DMS53 treated with DMSO at 0.1 percent for 48 hours (cell line): ENCODE data around the gene C19orf81.

Experiments
- DNase-seq: peaks from one replicate; lab custom pipeline; 2025; ENCODE audit not compliant: unreplicated experiment; lab: John Stamatoyannopoulos, UW

Gene C19orf81

GRCh38 chr19:50708179-50708879 lies 59.1 kb downstream of the C19orf81 start:
- DNase-seq, result no peak
